Measurements from ENCODE around the gene MGAT2.

GRCh38 chr14:49623387-49623786 lies 2.8 kb downstream of the MGAT2 start:
- TF ChIP-seq CTCF (IDR thresholded peaks at IDR 0.05; ENCODE audit: insufficient read depth, low read length): no peak
- TF ChIP-seq REST (IDR thresholded peaks at IDR 0.05; ENCODE audit: insufficient replicate concordance, low read depth): no peak
- TF ChIP-seq POLR2AphosphoS5 (IDR thresholded peaks at IDR 0.05; ENCODE audit: low read depth): no peak
